DOHH2 (cell line): ENCODE measurements around the gene RAD51B.

Experiments used
- H3F3A ChIP-seq: fragments of 200-600 bp; sonication (generic), shearing (Covaris generic); 2 replicates; pipeline ENCODE4 v1.6.0; 2016; ENCODE audit warnings: antibody characterized with exemption, mild to moderate bottlenecking; ENCODE audit not compliant: control insufficient read depth, insufficient read depth
- H3K27ac ChIP-seq: fragments of 200-600 bp; sonication (generic); 2 replicates; pipeline ENCODE4 v1.5.1; 2014; ENCODE audit warnings: low read depth, mild to moderate bottlenecking, low read length, moderate library complexity
- H3K27me3 ChIP-seq: fragments of 200-600 bp; sonication (generic); 2 replicates; pipeline ENCODE4 v1.6.1; 2014; ENCODE audit warnings: mild to moderate bottlenecking, low read length, mixed read lengths; ENCODE audit not compliant: control insufficient read depth
- H3K36me3 ChIP-seq: fragments of 200-600 bp; sonication (generic); 2 replicates; pipeline ENCODE4 v1.6.1; 2014; ENCODE audit warnings: mild to moderate bottlenecking, low read length, moderate library complexity, mixed read lengths; ENCODE audit not compliant: control insufficient read depth
- H3K4me1 ChIP-seq: fragments of 200-600 bp; sonication (generic); 2 replicates; pipeline ENCODE4 v1.6.1; 2014; ENCODE audit warnings: mild to moderate bottlenecking, low read length, mixed read lengths; ENCODE audit not compliant: control insufficient read depth
- H3K4me2 ChIP-seq: fragments of 200-600 bp; sonication (generic); 2 replicates; pipeline ENCODE4 v1.6.0; 2014; ENCODE audit warnings: mild to moderate bottlenecking, low read length, moderate library complexity
- H3K4me3 ChIP-seq: fragments of 200-600 bp; sonication (generic); 2 replicates; pipeline ENCODE4 v1.5.1; 2014; ENCODE audit warnings: mild to moderate bottlenecking, low read length, mixed read lengths
- H3K79me2 ChIP-seq: fragments of 200-600 bp; sonication (generic); 2 replicates; pipeline ENCODE4 v1.6.1; 2014; ENCODE audit warnings: mild to moderate bottlenecking, low read length, mixed read lengths; ENCODE audit not compliant: control insufficient read depth
- H3K9me2 ChIP-seq: fragments of 200-600 bp; sonication (generic); replicated peaks from 2 replicates; pipeline ENCODE4 v1.6.1; 2014; ENCODE audit warnings: mild to moderate bottlenecking, low read length, mixed read lengths; ENCODE audit not compliant: control insufficient read depth
- H3K9me3 ChIP-seq: fragments of 200-600 bp; sonication (generic); 2 replicates; pipeline ENCODE4 v1.6.1; 2014; ENCODE audit warnings: antibody characterized with exemption, low read length, mixed read lengths; ENCODE audit not compliant: control insufficient read depth, insufficient read depth
- H4K20me1 ChIP-seq: fragments of 200-600 bp; sonication (generic); 2 replicates; pipeline ENCODE4 v1.6.0; 2014; ENCODE audit warnings: low read depth, mild to moderate bottlenecking, antibody characterized with exemption, low read length, moderate library complexity; ENCODE audit not compliant: control insufficient read depth, insufficient read depth
- EZH2phosphoT487 ChIP-seq: fragments of 200-600 bp; sonication (generic); IDR thresholded peaks from 2 replicates; pipeline ENCODE4 v1.6.1; 2017; ENCODE audit warnings: borderline replicate concordance, mild to moderate bottlenecking, antibody characterized with exemption, low read length, moderate library complexity, mixed read lengths
- TF ChIP-seq, protein P1 (sequence below): fragments of 200-600 bp; sonication (generic); IDR thresholded peaks from one replicate; pipeline ENCODE4 v1.5.1; 2014; ENCODE audit warnings: antibody characterized with exemption, mild to moderate bottlenecking, low read depth, low read length; ENCODE audit not compliant: poor library complexity, severe bottlenecking

The RAD51B gene

GRCh38 chr14:68539241-68539737 lies 719.7 kb downstream of the RAD51B start:
- Histone ChIP-seq H3K9me2 (no peaks in the 10 kb centered on the region), H3K79me2 (no peaks in the 10 kb centered on the region), H4K20me1 (no peaks in the 10 kb centered on the region), H3K27ac (no peak overlapping the region), H3K4me2 (no peak overlapping the region), H3K4me3 (no peak overlapping the region), H3K4me1 (no peaks in the 10 kb centered on the region), H3K27me3 (no peaks in the 10 kb centered on the region), H3K9me3 (no peaks in the 10 kb centered on the region), H3F3A (no peaks in the 10 kb centered on the region), H3K36me3 (no peaks in the 10 kb centered on the region)
- TF ChIP-seq, protein P1, sequence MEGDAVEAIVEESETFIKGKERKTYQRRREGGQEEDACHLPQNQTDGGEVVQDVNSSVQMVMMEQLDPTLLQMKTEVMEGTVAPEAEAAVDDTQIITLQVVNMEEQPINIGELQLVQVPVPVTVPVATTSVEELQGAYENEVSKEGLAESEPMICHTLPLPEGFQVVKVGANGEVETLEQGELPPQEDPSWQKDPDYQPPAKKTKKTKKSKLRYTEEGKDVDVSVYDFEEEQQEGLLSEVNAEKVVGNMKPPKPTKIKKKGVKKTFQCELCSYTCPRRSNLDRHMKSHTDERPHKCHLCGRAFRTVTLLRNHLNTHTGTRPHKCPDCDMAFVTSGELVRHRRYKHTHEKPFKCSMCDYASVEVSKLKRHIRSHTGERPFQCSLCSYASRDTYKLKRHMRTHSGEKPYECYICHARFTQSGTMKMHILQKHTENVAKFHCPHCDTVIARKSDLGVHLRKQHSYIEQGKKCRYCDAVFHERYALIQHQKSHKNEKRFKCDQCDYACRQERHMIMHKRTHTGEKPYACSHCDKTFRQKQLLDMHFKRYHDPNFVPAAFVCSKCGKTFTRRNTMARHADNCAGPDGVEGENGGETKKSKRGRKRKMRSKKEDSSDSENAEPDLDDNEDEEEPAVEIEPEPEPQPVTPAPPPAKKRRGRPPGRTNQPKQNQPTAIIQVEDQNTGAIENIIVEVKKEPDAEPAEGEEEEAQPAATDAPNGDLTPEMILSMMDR: no peak
- no peak for TF ChIP-seq EZH2phosphoT487

DNA sequence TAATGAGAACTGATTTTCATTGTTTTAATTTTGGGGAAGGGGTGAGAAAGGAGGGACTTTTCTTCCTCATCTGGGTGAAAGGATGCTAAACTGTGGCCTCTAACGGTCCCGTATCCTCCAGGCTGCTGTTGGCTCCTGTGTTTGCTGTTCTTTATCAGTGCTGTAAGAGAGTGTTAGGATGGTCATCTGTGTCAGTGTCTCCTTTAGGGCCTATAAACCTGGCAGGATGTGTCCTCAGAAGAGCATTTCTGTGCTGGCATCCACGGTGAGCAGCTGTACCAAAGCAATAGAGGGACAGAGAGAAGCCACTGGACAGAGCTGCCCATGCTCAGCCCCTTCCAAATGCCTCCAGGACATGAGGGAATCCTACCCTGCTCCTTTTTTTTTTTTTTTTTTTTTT lies 720.2 kb downstream of the RAD51B start:
- Histone ChIP-seq H3K9me3 (no peaks in the 10 kb centered on the region), H3K27ac (no peak overlapping the region), H3K36me3 (no peaks in the 10 kb centered on the region), H3K4me1 (no peaks in the 10 kb centered on the region), H3K27me3 (no peaks in the 10 kb centered on the region), H3K4me2 (no peak overlapping the region), H3K9me2 (no peaks in the 10 kb centered on the region), H3K79me2 (no peaks in the 10 kb centered on the region), H3K4me3 (no peak overlapping the region), H4K20me1 (no peaks in the 10 kb centered on the region), H3F3A (no peaks in the 10 kb centered on the region)
- TF ChIP-seq EZH2phosphoT487: no peak
- TF ChIP-seq, protein P1: no peak

DNA sequence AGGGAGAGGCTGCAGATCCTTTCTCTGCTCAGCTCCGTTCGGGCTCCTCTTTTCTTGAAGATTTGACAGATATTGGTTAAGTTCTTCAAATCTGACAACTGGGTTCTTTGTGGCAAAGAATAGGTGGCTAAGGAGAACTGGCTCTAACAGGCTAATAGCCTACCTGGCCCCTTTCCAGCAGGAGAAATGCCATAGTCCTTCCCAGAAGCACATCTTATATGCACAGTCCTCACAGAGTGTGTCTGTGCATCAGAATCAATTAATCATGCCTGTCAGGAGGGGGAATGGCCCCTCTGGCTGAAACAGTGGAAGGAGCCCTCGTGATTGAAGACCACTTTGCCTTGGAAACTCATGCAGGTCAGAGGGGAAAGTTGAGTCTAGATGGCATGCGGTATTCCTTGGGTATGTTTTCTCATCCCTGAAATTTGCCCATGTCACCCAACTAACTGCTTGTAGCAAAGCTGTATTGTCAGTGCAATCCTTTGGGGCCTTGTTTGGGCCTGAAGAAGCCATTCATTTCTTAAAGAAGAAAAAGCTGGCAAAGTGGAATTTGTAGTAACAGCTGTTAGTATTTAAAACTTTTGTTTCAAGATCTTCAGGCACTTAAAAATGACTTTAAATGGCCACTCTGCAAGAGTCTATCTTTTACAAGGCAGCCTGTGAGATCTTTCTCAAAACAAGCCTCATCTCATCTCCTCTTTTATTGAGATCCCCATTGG lies 721.8 kb downstream of the RAD51B start:
- Histone ChIP-seq H3K79me2 (no peaks in the 10 kb centered on the region), H3K4me2 (no peak overlapping the region), H3K27me3 (no peaks in the 10 kb centered on the region), H3K9me2 (no peaks in the 10 kb centered on the region), H3K27ac (no peak overlapping the region), H4K20me1 (no peaks in the 10 kb centered on the region), H3K4me3 (no peak overlapping the region), H3K4me1 (no peaks in the 10 kb centered on the region), H3F3A (no peaks in the 10 kb centered on the region), H3K36me3 (no peaks in the 10 kb centered on the region), H3K9me3 (no peaks in the 10 kb centered on the region)
- TF ChIP-seq, protein P1: no peak
- TF ChIP-seq EZH2phosphoT487: no peak
